Neuron (in vitro differentiated cells): ENCODE data around the gene ZNF184.

Experiments
- H2AFZ ChIP-seq: one replicate; pipeline ENCODE4 v1.6.1; 2013; ENCODE audit warnings: low read depth, mild to moderate bottlenecking, inconsistent platforms, low read length, moderate library complexity
- H3K27me3 ChIP-seq: one replicate; pipeline ENCODE4 v1.6.1; 2013; ENCODE audit warnings: low read length; ENCODE audit not compliant: insufficient read depth
- H3K36me3 ChIP-seq: one replicate; pipeline ENCODE4 v1.6.1; 2013; ENCODE audit warnings: low read length; ENCODE audit not compliant: insufficient read depth
- H3K4me1 ChIP-seq: one replicate; pipeline ENCODE4 v1.6.1; 2013; ENCODE audit warnings: low read length; ENCODE audit not compliant: insufficient read depth
- H3K4me3 ChIP-seq: 2 replicates; pipeline ENCODE4 v1.5.1; 2013; ENCODE audit warnings: mild to moderate bottlenecking, low read length, moderate library complexity
- H3K9me3 ChIP-seq: one replicate; pipeline ENCODE4 v1.6.1; 2013; ENCODE audit warnings: low read length

The ZNF184 gene

DNA sequence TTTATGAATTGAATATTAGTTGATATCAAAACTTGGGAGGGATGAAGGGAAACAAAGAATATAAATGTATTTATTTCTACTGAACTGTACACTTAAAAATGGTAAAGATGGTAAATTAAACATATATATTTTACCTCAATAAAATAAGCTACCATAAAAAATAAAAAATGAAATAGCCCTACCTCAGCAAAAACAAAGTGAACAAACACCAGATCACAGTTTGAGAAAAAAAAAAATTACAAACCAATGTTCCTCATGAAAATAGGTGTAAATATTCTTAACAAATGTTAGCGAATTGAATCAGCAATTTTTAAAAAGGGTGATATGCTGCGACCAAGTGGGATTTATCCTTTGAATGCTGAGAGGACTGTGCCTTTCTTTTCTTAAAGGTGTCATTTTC, 28.3 kb upstream of the ZNF184 start:
- Histone ChIP-seq H3K4me3 (no peak overlapping the region), H3K4me1 (peaks cover 4% of the 10 kb centered on the region), H3K36me3 (no peaks in the 10 kb centered on the region), H3K9me3 (no peaks in the 10 kb centered on the region), H2AFZ (no peak overlapping the region), H3K27me3 (no peaks in the 10 kb centered on the region)

GRCh38 chr6:27500177-27500576, 27.3 kb upstream of the ZNF184 start:
- Histone ChIP-seq H3K4me3 (no peak overlapping the region), H3K36me3 (no peaks in the 10 kb centered on the region), H3K4me1 (peaks cover 6% of the 10 kb centered on the region), H3K9me3 (no peaks in the 10 kb centered on the region), H2AFZ (no peak overlapping the region), H3K27me3 (no peaks in the 10 kb centered on the region)

DNA sequence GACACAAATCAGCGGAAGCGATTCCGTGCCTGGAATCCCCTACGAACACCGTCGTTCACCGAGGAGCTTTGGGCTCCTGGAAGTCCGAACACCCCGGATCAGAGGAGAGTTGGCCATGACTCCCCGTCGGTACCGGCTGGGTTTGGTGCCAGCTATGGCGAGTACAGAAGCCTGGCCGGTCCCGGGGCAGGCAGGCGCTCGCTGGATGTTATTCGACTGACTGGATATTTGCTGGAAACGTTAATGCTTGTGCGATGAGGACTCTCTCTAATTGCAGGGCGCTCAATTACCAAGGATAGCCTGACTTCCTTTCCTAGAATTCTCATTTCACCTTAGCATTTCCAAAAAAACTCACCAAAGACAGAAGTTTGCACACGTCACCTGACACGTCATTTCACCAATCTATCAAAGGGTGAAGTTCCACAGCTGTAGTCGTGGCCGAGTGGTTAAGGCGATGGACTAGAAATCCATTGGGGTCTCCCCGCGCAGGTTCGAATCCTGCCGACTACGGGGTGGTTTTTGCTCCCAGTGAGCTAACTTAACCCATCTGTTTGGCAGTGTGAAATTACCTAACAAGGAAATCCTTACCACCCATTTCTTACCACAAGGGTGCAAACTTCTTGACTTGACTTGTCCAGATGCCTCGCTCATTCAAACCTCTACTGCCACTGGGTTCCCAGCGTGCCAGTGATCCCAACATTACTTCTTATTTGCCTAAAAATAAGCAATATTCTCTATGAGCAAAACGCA, 22.7 kb upstream of the ZNF184 start:
- H3K9me3 ChIP-seq, result no peaks in the 10 kb centered on the region
- H2AFZ ChIP-seq, result peak overlapping the region; percentile 99
- H3K27me3 ChIP-seq, result peaks cover 7% of the 10 kb centered on the region
- peak overlapping the region; percentile 89 for H3K4me3 ChIP-seq
- H3K36me3 ChIP-seq, result no peaks in the 10 kb centered on the region
- peaks cover 28% of the 10 kb centered on the region for H3K4me1 ChIP-seq

DNA sequence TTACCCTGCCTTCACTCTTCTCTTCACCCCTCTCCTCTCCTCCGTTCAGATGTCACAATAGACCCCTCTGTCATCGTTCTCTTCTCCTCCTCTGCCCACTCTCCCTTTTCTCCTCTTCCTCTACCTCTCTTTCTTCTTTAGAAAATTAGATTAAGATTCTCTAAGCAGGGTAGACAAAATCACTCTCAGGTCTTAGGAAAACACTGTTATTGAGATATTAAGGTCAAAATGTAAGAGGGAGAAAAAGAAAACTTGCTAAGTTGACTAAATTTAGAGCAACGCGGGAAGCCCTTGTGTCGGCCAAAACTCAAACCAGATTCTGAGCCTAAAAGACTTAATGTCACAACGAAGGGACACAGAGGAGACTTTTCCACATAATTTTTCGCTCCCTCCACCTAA, 22.1 kb upstream of the ZNF184 start:
- H3K4me3 ChIP-seq, result peak overlapping the region; percentile 89
- peaks cover 28% of the 10 kb centered on the region for H3K4me1 ChIP-seq
- H3K36me3 ChIP-seq, result no peaks in the 10 kb centered on the region
- H2AFZ ChIP-seq, result peak overlapping the region; percentile 99
- no peaks in the 10 kb centered on the region for H3K9me3 ChIP-seq
- H3K27me3 ChIP-seq, result peaks cover 7% of the 10 kb centered on the region

GRCh38 chr6:27494103-27494502, 21.2 kb upstream of the ZNF184 start:
- H3K9me3 ChIP-seq, result no peaks in the 10 kb centered on the region
- no peaks in the 10 kb centered on the region for H3K36me3 ChIP-seq
- H2AFZ ChIP-seq, result no peak overlapping the region
- H3K27me3 ChIP-seq, result peaks cover 7% of the 10 kb centered on the region
- no peak overlapping the region for H3K4me3 ChIP-seq
- H3K4me1 ChIP-seq, result peaks cover 28% of the 10 kb centered on the region

- H3K4me1 ChIP-seq, result peaks cover 28% of the 10 kb centered on the region
- H3K4me3 ChIP-seq, result no peak overlapping the region
- no peaks in the 10 kb centered on the region for H3K9me3 ChIP-seq
Measured at GRCh38 chr6:27492631-27493190, 19.8 kb upstream of the ZNF184 start.

GRCh38 chr6:27479319-27480182, 6.6 kb upstream of the ZNF184 start:
- Histone ChIP-seq H2AFZ (peak overlapping the region; percentile 99), H3K4me1 (peaks cover 9% of the 10 kb centered on the region), H3K4me3 (peak overlapping the region; percentile 83), H3K9me3 (no peaks in the 10 kb centered on the region), H3K27me3 (no peaks in the 10 kb centered on the region), H3K36me3 (no peaks in the 10 kb centered on the region)

More at GRCh38 chr6:27492631-27493190, 19.8 kb upstream of the ZNF184 start:
- Histone ChIP-seq H2AFZ (no peak overlapping the region), H3K27me3 (peaks cover 7% of the 10 kb centered on the region), H3K36me3 (no peaks in the 10 kb centered on the region)

- no peaks in the 10 kb centered on the region for H3K27me3 ChIP-seq
- H3K4me3 ChIP-seq, result peak overlapping the region; percentile 83
- H3K36me3 ChIP-seq, result no peaks in the 10 kb centered on the region
- H2AFZ ChIP-seq, result peak overlapping the region; percentile 99
- H3K9me3 ChIP-seq, result no peaks in the 10 kb centered on the region
- peaks cover 9% of the 10 kb centered on the region for H3K4me1 ChIP-seq
Measured at GRCh38 chr6:27478706-27479318, 5.9 kb upstream of the ZNF184 start.

DNA sequence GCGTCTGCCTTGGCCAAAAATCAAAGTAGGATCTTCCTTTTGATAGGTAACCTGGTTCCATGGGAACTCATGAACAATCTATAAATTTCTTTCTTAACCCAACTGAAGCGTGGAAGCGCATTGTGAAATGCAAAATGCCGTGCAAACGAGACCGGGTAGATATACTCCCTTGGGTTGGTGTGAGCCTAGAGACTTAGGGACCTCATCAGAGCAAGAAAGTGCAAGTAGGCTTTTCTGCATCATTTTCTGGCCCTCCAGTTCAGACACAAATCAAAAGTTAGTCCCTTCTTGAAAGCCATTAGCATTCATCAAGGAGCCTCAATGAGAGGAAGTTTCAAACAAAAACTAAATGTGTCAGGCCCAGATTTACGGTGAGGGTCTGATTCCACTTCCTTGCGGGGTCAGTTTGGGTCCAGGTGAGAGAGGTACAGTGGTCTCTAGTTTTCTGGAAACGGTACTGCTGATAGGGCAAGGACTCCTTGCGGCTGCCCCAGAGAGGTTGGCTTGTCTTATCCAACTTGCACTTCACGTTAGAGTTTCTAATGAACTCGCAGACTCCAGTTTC, 5.3 kb upstream of the ZNF184 start:
- Histone ChIP-seq H3K4me1 (peaks cover 9% of the 10 kb centered on the region), H3K9me3 (no peaks in the 10 kb centered on the region), H3K27me3 (no peaks in the 10 kb centered on the region), H3K4me3 (peak overlapping the region; percentile 83), H3K36me3 (no peaks in the 10 kb centered on the region), H2AFZ (peak overlapping the region; percentile 99)

GRCh38 chr6:27477318-27478013, 4.6 kb upstream of the ZNF184 start:
- H2AFZ ChIP-seq, result peak overlapping the region; percentile 99
- H3K4me3 ChIP-seq, result peak overlapping the region; percentile 83
- H3K4me1 ChIP-seq, result peaks cover 9% of the 10 kb centered on the region
- H3K9me3 ChIP-seq, result no peaks in the 10 kb centered on the region
- H3K27me3 ChIP-seq, result no peaks in the 10 kb centered on the region
- H3K36me3 ChIP-seq, result no peaks in the 10 kb centered on the region

DNA sequence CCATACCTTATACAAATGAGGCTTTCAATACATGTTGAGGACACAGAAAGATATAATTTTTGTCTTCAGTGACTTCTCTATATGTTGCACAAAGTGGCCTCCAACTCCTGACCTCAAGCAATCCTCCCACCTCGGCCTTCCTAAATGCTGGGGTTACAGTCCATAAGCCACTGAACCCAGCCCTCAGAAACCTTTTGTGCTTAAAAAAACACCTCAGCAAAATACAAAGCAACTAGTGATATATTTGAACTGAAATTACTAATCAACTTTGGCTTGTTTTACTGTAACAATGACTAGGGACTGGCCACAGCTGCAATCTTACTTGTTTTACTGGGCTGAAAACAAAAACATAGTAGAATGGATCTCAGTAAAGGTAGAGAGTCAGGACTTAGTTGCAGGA, 3.2 kb upstream of the ZNF184 start:
- H3K36me3 ChIP-seq, result no peaks in the 10 kb centered on the region
- no peak overlapping the region for H3K4me3 ChIP-seq
- H3K27me3 ChIP-seq, result no peaks in the 10 kb centered on the region
- no peak overlapping the region for H2AFZ ChIP-seq
- no peaks in the 10 kb centered on the region for H3K9me3 ChIP-seq
- H3K4me1 ChIP-seq, result peaks cover 18% of the 10 kb centered on the region

- H3K9me3 ChIP-seq, result peaks cover under 1% of the 10 kb centered on the region
- H3K4me3 ChIP-seq, result no peak overlapping the region
- peaks cover 20% of the 10 kb centered on the region for H3K4me1 ChIP-seq
- H3K27me3 ChIP-seq, result no peaks in the 10 kb centered on the region
- H3K36me3 ChIP-seq, result peaks cover 9% of the 10 kb centered on the region
- H2AFZ ChIP-seq, result no peak overlapping the region
Measured at GRCh38 chr6:27474672-27475071, 1.8 kb upstream of the ZNF184 start.
